GM23338 (cell line): ENCODE measurements around the gene CTNNBIP1. TPM values are rescaled to one million over a fixed set of nuclear protein-coding genes. Genes with fewer than 3 reads are reported as not detected.

ENCODE experiments used
- ATAC-seq: fragments of 200-7000 bp; cut with Tn5 transposase; 3 replicates; pipeline ENCODE4 v1.9.1; 2020
- DNase-seq: peaks from one replicate; pipeline ENCODE4 v3.0.0-alpha.2; 2015; ENCODE audit warnings: low spot score
- H2AFZ ChIP-seq: fragments of 200-600 bp; sonication (generic); 2 replicates; pipeline ENCODE4 v1.8.0; 2016; ENCODE audit warnings: antibody characterized with exemption, mild to moderate bottlenecking, moderate library complexity
- H3F3A ChIP-seq: fragments of 200-600 bp; sonication (generic); replicated peaks from 2 replicates; pipeline ENCODE4 v1.8.0; 2017; ENCODE audit warnings: antibody characterized with exemption, mixed run types, low read depth
- H3K27ac ChIP-seq: fragments of 200-600 bp; sonication (generic); 2 replicates; pipeline ENCODE4 v1.6.1; 2016; ENCODE audit warnings: low read depth
- H3K27me3 ChIP-seq: fragments of 200-600 bp; sonication (generic); 2 replicates; pipeline ENCODE4 v1.8.0; 2016; ENCODE audit warnings: mild to moderate bottlenecking, mixed run types, moderate library complexity; ENCODE audit not compliant: insufficient read depth
- H3K36me3 ChIP-seq: fragments of 200-600 bp; sonication (generic); 2 replicates; pipeline ENCODE4 v1.8.0; 2016; ENCODE audit warnings: mild to moderate bottlenecking; ENCODE audit not compliant: insufficient read depth
- H3K4me1 ChIP-seq: fragments of 200-600 bp; sonication (generic); 2 replicates; pipeline ENCODE4 v1.8.0; 2016; ENCODE audit warnings: mild to moderate bottlenecking, moderate library complexity; ENCODE audit not compliant: insufficient read depth
- H3K4me2 ChIP-seq: fragments of 200-600 bp; sonication (generic); 2 replicates; pipeline ENCODE4 v1.7.1; 2017; ENCODE audit warnings: mixed run types
- H3K4me3 ChIP-seq: fragments of 200-600 bp; sonication (generic); 2 replicates; pipeline ENCODE4 v1.6.1; 2016; ENCODE audit warnings: mixed run types
- H3K79me2 ChIP-seq: fragments of 200-600 bp; sonication (generic); replicated peaks from 2 replicates; pipeline ENCODE4 v1.8.0; 2017; ENCODE audit warnings: mild to moderate bottlenecking; ENCODE audit not compliant: insufficient read depth
- H3K9me2 ChIP-seq: fragments of 200-600 bp; sonication (generic); 2 replicates; pipeline ENCODE4 v1.8.0; 2017; ENCODE audit not compliant: insufficient read depth
- H4K20me1 ChIP-seq: fragments of 200-600 bp; sonication (generic); replicated peaks from 2 replicates; pipeline ENCODE4 v1.8.0; 2017; ENCODE audit warnings: mild to moderate bottlenecking; ENCODE audit not compliant: insufficient read depth
- H3K27ac Mint-ChIP-seq: 2 replicates; pipeline ENCODE4 v1.8.0; 2020; ENCODE audit warnings: inconsistent platforms, mild to moderate bottlenecking, moderate library complexity, mixed read lengths
- H3K27me3 Mint-ChIP-seq: 3 replicates; pipeline ENCODE4 v1.8.0; 2022; ENCODE audit warnings: low read depth, mild to moderate bottlenecking, moderate library complexity, mixed read lengths, inconsistent platforms; ENCODE audit not compliant: insufficient read depth, poor library complexity
- H3K36me3 Mint-ChIP-seq: 3 replicates; pipeline ENCODE4 v1.8.0; 2021; ENCODE audit warnings: low read depth, mild to moderate bottlenecking, inconsistent platforms, moderate library complexity, mixed read lengths
- H3K4me1 Mint-ChIP-seq: 3 replicates; pipeline ENCODE4 v1.8.0; 2020; ENCODE audit warnings: mild to moderate bottlenecking, inconsistent platforms, mixed read lengths
- H3K4me3 Mint-ChIP-seq: 3 replicates; pipeline ENCODE4 v1.8.0; 2021; ENCODE audit warnings: moderate library complexity, mild to moderate bottlenecking, inconsistent platforms, mixed read lengths
- H3K9me3 Mint-ChIP-seq: 3 replicates; pipeline ENCODE4 v1.8.0; 2020; ENCODE audit warnings: moderate library complexity, mild to moderate bottlenecking, inconsistent platforms, mixed read lengths
- ETS1 ChIP-seq: IDR thresholded peaks from 2 replicates; pipeline ENCODE4 v1.6.1; 2016; ENCODE audit warnings: antibody characterized with exemption
- EZH2 ChIP-seq: fragments of 200-600 bp; sonication (generic); IDR thresholded peaks from one replicate; pipeline ENCODE4 v1.8.0; 2017; ENCODE audit warnings: antibody characterized with exemption, mild to moderate bottlenecking, low read depth; ENCODE audit not compliant: unreplicated experiment
- EZH2phosphoT487 ChIP-seq: fragments of 200-600 bp; sonication (generic); IDR thresholded peaks from one replicate; pipeline ENCODE4 v1.8.1; 2018; ENCODE audit warnings: antibody characterized with exemption; ENCODE audit not compliant: unreplicated experiment
- JUNB ChIP-seq: IDR thresholded peaks from one replicate; pipeline ENCODE4 v1.6.1; 2016; ENCODE audit warnings: antibody characterized with exemption; ENCODE audit not compliant: unreplicated experiment
- NANOG ChIP-seq: IDR thresholded peaks from 2 replicates; pipeline ENCODE4 v1.6.1; 2016; ENCODE audit warnings: antibody characterized with exemption, borderline replicate concordance
- REST ChIP-seq: IDR thresholded peaks from one replicate; pipeline ENCODE4 v1.6.1; 2018; ENCODE audit warnings: antibody characterized with exemption; ENCODE audit not compliant: unreplicated experiment
- ZNF114 ChIP-seq: fragments of 250-450 bp; sonication (Bioruptor Pico); IDR thresholded peaks from 2 replicates; pipeline ENCODE4 v1.5.0; 2020; ENCODE audit warnings: mild to moderate bottlenecking, moderate library complexity
- polyA plus RNA-seq: library from polyadenylated mRNA; unstranded; fragments of >200 nt; fragmentation: Nextera tagmentation; extraction: Ambion mirVana; gene quantifications from 2 replicates; pipeline ENCODE4 v1.2.1, GENCODE V29; 2016
- total RNA-seq: library from RNA; depleted of rRNA; stranded (reverse); fragments of >200 nt; shearing (Covaris generic); gene quantifications from 2 replicates; pipeline ENCODE4 v1.2.3, GENCODE V29; 2014
- TF ChIP-seq, protein P1 (sequence below): fragments of 250-450 bp; sonication (Bioruptor Pico); IDR thresholded peaks from 2 replicates; pipeline ENCODE4 v1.5.0; 2020; ENCODE audit warnings: mild to moderate bottlenecking, moderate library complexity
- TF ChIP-seq, protein P2 (sequence below), 2 experiments: fragments of 200-600 bp in 1 of 2; sonication (generic) in 1 of 2; conservative IDR thresholded peaks; 2 replicates each; pipeline versions ENCODE4 v1.5.1 to v1.6.1; 2016 to 2017; ENCODE audit warnings: antibody characterized with exemption in 2 of 2, low read depth in 2 of 2, mild to moderate bottlenecking in 2 of 2, moderate library complexity in 1 of 2

The CTNNBIP1 gene
- total and polyA plus RNA-seq, 2 experiments from 2014 or later, result 30.3 to 55.1 TPM

- TF ChIP-seq, protein P1, sequence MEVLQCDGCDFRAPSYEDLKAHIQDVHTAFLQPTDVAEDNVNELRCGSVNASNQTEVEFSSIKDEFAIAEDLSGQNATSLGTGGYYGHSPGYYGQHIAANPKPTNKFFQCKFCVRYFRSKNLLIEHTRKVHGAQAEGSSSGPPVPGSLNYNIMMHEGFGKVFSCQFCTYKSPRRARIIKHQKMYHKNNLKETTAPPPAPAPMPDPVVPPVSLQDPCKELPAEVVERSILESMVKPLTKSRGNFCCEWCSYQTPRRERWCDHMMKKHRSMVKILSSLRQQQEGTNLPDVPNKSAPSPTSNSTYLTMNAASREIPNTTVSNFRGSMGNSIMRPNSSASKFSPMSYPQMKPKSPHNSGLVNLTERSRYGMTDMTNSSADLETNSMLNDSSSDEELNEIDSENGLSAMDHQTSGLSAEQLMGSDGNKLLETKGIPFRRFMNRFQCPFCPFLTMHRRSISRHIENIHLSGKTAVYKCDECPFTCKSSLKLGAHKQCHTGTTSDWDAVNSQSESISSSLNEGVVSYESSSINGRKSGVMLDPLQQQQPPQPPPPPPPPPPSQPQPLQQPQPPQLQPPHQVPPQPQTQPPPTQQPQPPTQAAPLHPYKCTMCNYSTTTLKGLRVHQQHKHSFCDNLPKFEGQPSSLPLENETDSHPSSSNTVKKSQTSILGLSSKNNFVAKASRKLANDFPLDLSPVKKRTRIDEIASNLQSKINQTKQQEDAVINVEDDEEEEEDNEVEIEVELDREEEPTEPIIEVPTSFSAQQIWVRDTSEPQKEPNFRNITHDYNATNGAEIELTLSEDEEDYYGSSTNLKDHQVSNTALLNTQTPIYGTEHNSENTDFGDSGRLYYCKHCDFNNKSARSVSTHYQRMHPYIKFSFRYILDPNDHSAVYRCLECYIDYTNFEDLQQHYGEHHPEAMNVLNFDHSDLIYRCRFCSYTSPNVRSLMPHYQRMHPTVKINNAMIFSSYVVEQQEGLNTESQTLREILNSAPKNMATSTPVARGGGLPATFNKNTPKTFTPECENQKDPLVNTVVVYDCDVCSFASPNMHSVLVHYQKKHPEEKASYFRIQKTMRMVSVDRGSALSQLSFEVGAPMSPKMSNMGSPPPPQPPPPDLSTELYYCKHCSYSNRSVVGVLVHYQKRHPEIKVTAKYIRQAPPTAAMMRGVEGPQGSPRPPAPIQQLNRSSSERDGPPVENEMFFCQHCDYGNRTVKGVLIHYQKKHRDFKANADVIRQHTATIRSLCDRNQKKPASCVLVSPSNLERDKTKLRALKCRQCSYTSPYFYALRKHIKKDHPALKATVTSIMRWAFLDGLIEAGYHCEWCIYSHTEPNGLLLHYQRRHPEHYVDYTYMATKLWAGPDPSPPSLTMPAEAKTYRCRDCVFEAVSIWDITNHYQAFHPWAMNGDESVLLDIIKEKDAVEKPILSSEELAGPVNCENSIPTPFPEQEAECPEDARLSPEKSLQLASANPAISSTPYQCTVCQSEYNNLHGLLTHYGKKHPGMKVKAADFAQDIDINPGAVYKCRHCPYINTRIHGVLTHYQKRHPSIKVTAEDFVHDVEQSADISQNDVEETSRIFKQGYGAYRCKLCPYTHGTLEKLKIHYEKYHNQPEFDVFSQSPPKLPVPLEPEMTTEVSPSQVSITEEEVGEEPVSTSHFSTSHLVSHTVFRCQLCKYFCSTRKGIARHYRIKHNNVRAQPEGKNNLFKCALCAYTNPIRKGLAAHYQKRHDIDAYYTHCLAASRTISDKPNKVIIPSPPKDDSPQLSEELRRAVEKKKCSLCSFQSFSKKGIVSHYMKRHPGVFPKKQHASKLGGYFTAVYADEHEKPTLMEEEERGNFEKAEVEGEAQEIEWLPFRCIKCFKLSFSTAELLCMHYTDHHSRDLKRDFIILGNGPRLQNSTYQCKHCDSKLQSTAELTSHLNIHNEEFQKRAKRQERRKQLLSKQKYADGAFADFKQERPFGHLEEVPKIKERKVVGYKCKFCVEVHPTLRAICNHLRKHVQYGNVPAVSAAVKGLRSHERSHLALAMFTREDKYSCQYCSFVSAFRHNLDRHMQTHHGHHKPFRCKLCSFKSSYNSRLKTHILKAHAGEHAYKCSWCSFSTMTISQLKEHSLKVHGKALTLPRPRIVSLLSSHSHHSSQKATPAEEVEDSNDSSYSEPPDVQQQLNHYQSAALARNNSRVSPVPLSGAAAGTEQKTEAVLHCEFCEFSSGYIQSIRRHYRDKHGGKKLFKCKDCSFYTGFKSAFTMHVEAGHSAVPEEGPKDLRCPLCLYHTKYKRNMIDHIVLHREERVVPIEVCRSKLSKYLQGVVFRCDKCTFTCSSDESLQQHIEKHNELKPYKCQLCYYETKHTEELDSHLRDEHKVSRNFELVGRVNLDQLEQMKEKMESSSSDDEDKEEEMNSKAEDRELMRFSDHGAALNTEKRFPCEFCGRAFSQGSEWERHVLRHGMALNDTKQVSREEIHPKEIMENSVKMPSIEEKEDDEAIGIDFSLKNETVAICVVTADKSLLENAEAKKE, result no peak
- no peak for TF ChIP-seq NANOG
- TF ChIP-seq, protein P2, sequence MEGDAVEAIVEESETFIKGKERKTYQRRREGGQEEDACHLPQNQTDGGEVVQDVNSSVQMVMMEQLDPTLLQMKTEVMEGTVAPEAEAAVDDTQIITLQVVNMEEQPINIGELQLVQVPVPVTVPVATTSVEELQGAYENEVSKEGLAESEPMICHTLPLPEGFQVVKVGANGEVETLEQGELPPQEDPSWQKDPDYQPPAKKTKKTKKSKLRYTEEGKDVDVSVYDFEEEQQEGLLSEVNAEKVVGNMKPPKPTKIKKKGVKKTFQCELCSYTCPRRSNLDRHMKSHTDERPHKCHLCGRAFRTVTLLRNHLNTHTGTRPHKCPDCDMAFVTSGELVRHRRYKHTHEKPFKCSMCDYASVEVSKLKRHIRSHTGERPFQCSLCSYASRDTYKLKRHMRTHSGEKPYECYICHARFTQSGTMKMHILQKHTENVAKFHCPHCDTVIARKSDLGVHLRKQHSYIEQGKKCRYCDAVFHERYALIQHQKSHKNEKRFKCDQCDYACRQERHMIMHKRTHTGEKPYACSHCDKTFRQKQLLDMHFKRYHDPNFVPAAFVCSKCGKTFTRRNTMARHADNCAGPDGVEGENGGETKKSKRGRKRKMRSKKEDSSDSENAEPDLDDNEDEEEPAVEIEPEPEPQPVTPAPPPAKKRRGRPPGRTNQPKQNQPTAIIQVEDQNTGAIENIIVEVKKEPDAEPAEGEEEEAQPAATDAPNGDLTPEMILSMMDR (conservative IDR thresholded peaks at IDR 0.05; ENCODE audit: low read depth in 2 of 2), result no peak
- TF ChIP-seq EZH2, result no peak
- no peak for TF ChIP-seq ZNF114 (CRISPR knock-in tag)
Measured at GRCh38 chr1:9840176-9840575, 69.9 kb downstream of the CTNNBIP1 start (continued).

DNA sequence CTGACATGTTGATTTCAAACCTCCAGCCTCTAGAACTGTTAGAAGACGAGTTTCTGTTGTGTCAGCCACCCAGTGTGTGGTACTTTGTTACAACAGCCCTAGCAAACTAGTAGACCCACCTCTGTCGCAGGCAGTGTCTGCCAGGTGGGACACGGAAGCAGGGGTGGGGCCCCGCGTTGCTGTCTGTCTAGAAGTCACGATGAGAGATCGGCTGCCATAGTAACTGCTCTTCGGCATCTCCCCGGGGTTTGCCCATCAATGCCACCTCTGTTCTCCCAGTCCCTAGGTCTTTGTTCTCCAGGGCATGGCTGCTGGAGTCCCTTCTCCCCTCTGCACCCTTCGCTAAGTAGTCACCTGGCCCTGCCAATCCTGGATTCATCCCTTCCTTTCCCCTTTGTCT lies 71.1 kb downstream of the CTNNBIP1 start:
- H3K79me2 ChIP-seq, result no peaks in the 10 kb centered on the region
- Mint-ChIP-seq H3K27me3 (peaks cover 13% of the 10 kb centered on the region), H3K36me3 (no peaks in the 10 kb centered on the region; the same call in 2 of the 3 replicates), H3K4me1 (peaks cover 16% of the 10 kb centered on the region), H3K9me3 (peaks cover 2% of the 10 kb centered on the region; the same call in 1 of the 3 replicates), H3K4me3 (no peak overlapping the region; the same call in 2 of the 3 replicates), H3K27ac (peak overlapping the region; percentile 18; the same call in 1 of the 2 replicates)
- 0 out of 2 replicates have a peak, but pooled peaks cover 3% of the 10 kb centered on the region for H3F3A ChIP-seq
- no peak overlapping the region for H2AFZ ChIP-seq
- no peak overlapping the region for H3K27ac ChIP-seq
- peaks cover 7% of the 10 kb centered on the region; the same call in 1 of the 2 replicates for H3K4me1 ChIP-seq
- H3K9me2 ChIP-seq, result no peaks in the 10 kb centered on the region
- H3K27me3 ChIP-seq, result no peaks in the 10 kb centered on the region
- H3K36me3 ChIP-seq, result no peaks in the 10 kb centered on the region
- ATAC-seq (no peak), DNase-seq (no peak)
- no peaks in the 10 kb centered on the region for H4K20me1 ChIP-seq
- H3K4me3 ChIP-seq, result no peak overlapping the region
- no peak overlapping the region for H3K4me2 ChIP-seq
- TF ChIP-seq ETS1 (no peak), EZH2 (no peak), JUNB (no peak), EZH2phosphoT487 (no peak), ZNF114 (CRISPR knock-in tag) (no peak), REST (no peak)
- TF ChIP-seq, protein P2 (conservative IDR thresholded peaks at IDR 0.05; ENCODE audit: low read depth in 2 of 2), result no peak
